ENCODE measurements around the gene PARD3B.

DNA sequence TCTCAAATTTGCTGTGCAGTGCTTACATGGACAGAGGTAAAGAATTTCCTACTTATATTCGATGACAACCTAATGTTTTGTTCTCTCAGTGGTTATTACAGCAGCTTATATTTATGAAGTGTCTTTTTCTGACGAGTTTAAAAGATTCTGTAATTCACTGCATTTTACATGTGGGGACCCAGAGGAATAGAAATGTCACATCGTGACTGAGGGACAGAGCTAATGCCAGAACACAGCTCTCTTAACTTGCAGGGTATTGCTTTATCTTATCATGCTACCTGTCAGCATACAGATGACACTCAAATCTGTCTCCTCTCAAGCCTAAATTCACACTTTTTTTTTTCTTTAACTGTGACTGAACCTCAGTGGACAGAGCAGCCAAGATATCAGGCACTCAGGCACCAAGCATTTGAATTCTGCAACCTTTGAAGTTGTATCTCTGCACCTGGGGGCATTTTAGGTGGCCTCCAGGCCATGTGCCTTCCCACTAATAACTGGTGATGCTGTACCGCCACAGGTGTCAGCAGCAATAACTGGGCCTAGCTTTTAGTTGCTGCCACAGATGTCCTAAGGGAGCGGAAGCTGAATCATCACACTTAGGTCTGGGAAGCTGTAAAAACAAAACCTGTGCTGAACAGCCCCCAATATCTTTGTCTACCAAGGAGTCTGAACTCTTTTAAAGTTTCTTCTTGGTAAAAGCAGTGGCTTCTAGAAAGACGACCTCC lies 821.2 kb downstream of the PARD3B start:
- TF ChIP-seq CTCF (conservative IDR thresholded peaks at IDR 0.05; ENCODE audit: low read depth, low read length) (no peak), EZH2 (IDR thresholded peaks at IDR 0.05; ENCODE audit: borderline replicate concordance, low read depth, low read length, poor library complexity, severe bottlenecking) (no peak)

Data from A673 (cell line).